A549 (cell line): ENCODE measurements around the gene RPUSD2.

Experiments
- CTCF ChIP-seq: fragments of >200 bp; sonication (Bioruptor Twin); formaldehyde crosslinking; IDR thresholded peaks from 3 replicates; pipeline ENCODE4 v1.5.1; 2016
- MYC ChIP-seq: IDR thresholded peaks from 2 replicates; pipeline ENCODE4 v1.6.1; 2012; ENCODE audit warnings: mild to moderate bottlenecking, inconsistent platforms, low read length, improper control_type of control experiment, borderline replicate concordance
- NFE2L2 ChIP-seq: fragments of 150-350 bp; conservative IDR thresholded peaks from 2 replicates; pipeline ENCODE4 v1.6.1; 2014; ENCODE audit warnings: low read length

GRCh38 chr15:40613080-40613479, 44.0 kb downstream of the RPUSD2 start:
- TF ChIP-seq MYC (no peak), NFE2L2 (no peak), CTCF (no peak)
